Mesothelial cell of epicardium (in vitro differentiated cells): ENCODE data around the gene FAM114A2. TPM values are rescaled to one million over a fixed set of nuclear protein-coding genes. Genes with fewer than 3 reads are reported as not detected.

Source experiments
- DNase-seq, 2 experiments: peaks; one replicate each; pipeline ENCODE4 v3.0.0; 2021; ENCODE audit warnings: low spot score in 2 of 2; ENCODE audit not compliant: unreplicated experiment in 2 of 2
- H3K27ac Mint-ChIP-seq: 2 replicates; pipeline ENCODE4 v1.8.0; 2021; ENCODE audit warnings: mixed read lengths
- H3K27me3 Mint-ChIP-seq: 2 replicates; pipeline ENCODE4 v1.8.0; 2021; ENCODE audit warnings: low read depth, mixed read lengths
- H3K36me3 Mint-ChIP-seq: 2 replicates; pipeline ENCODE4 v1.8.0; 2021; ENCODE audit warnings: mixed read lengths
- H3K4me1 Mint-ChIP-seq: 2 replicates; pipeline ENCODE4 v1.8.0; 2021; ENCODE audit warnings: mixed read lengths
- H3K4me3 Mint-ChIP-seq: 2 replicates; pipeline ENCODE4 v1.8.0; 2021; ENCODE audit warnings: mild to moderate bottlenecking, moderate library complexity, mixed read lengths
- H3K9me3 Mint-ChIP-seq: 2 replicates; pipeline ENCODE4 v1.8.0; 2021; ENCODE audit warnings: mixed read lengths
- total RNA-seq: library from RNA; stranded (reverse); gene quantifications from 3 replicates; pipeline ENCODE4 v1.2.1, GENCODE V29; 2021
- TF ChIP-seq, protein P1 (sequence below): fragments of 200-600 bp; sonication (generic); IDR thresholded peaks from one replicate; pipeline ENCODE4 v1.5.0; 2021; ENCODE audit warnings: antibody characterized with exemption; ENCODE audit not compliant: unreplicated experiment

FAM114A2 gene
- total RNA-seq, 1 donor from 2014 or later: 29.2 TPM

DNA sequence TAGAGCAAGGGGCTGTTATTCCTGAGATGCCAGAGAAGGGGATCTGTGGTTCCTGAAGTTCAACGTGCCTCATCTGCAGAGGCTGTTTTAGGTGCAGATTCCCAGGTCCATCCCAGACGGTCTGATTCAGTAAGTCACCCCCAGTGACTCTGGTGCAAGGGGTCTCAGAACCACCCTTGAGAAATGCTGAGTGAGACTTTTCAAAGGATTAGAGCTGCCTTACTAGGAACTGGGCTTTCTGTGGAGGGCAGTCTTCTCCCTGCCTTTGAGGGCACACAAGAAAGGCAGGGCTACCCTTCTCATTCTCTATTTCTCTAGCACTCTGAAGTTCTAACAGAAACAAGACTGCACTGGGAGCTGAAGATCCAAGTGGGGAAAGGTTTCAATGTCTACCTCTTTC is 66.5 kb downstream of the FAM114A2 start:
- Mint-ChIP-seq H3K27me3 (peaks cover 27% of the 10 kb centered on the region), H3K4me3 (no peak overlapping the region), H3K9me3 (no peaks in the 10 kb centered on the region), H3K27ac (no peak overlapping the region), H3K36me3 (no peaks in the 10 kb centered on the region), H3K4me1 (peaks cover 14% of the 10 kb centered on the region)
- no peak for DNase-seq
- TF ChIP-seq, protein P1, sequence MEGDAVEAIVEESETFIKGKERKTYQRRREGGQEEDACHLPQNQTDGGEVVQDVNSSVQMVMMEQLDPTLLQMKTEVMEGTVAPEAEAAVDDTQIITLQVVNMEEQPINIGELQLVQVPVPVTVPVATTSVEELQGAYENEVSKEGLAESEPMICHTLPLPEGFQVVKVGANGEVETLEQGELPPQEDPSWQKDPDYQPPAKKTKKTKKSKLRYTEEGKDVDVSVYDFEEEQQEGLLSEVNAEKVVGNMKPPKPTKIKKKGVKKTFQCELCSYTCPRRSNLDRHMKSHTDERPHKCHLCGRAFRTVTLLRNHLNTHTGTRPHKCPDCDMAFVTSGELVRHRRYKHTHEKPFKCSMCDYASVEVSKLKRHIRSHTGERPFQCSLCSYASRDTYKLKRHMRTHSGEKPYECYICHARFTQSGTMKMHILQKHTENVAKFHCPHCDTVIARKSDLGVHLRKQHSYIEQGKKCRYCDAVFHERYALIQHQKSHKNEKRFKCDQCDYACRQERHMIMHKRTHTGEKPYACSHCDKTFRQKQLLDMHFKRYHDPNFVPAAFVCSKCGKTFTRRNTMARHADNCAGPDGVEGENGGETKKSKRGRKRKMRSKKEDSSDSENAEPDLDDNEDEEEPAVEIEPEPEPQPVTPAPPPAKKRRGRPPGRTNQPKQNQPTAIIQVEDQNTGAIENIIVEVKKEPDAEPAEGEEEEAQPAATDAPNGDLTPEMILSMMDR: no peak

- DNase-seq: no peak
- Mint-ChIP-seq H3K36me3 (no peaks in the 10 kb centered on the region), H3K27me3 (peaks cover 32% of the 10 kb centered on the region), H3K4me3 (no peak overlapping the region), H3K9me3 (no peaks in the 10 kb centered on the region), H3K27ac (no peak overlapping the region), H3K4me1 (peaks cover 7% of the 10 kb centered on the region)
- TF ChIP-seq, protein P1: no peak
These were observed 68.2 kb downstream of the FAM114A2 start for GRCh38 chr5:153970496-153970895.

DNA sequence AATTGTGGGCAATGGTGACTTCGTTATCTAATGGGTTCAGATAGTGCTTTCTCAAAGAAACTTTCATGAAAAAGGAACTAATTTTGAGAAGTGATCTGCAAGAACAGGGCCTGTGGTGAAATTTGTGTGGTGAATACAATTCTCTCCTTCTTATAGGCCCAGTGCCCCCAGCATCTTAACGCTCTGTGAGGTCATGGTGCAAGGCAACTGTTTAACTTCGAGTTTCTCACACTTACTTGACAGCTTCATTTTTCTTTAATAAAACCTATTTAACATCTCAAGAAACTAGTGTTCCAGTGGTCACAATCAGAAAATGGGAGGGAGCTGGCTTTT is 69.2 kb downstream of the FAM114A2 start:
- no peaks in the 10 kb centered on the region for H3K36me3 Mint-ChIP-seq
- no peak for DNase-seq

GRCh38 chr5:153968761-153969562 is 69.7 kb downstream of the FAM114A2 start:
- Mint-ChIP-seq H3K9me3 (no peaks in the 10 kb centered on the region), H3K36me3 (no peaks in the 10 kb centered on the region), H3K27ac (no peak overlapping the region), H3K4me3 (no peak overlapping the region), H3K27me3 (peaks cover 24% of the 10 kb centered on the region), H3K4me1 (peaks cover 2% of the 10 kb centered on the region)
- TF ChIP-seq, protein P1: no peak
- DNase-seq: no peak

More for the DNA sequence above, 69.2 kb downstream of the FAM114A2 start:
- Mint-ChIP-seq H3K4me3 (no peak overlapping the region), H3K9me3 (no peaks in the 10 kb centered on the region), H3K27me3 (peaks cover 28% of the 10 kb centered on the region), H3K27ac (no peak overlapping the region), H3K4me1 (peaks cover 2% of the 10 kb centered on the region)
- TF ChIP-seq, protein P1: no peak

- Mint-ChIP-seq H3K27me3 (peaks cover 18% of the 10 kb centered on the region), H3K27ac (no peak overlapping the region), H3K9me3 (no peaks in the 10 kb centered on the region), H3K36me3 (no peaks in the 10 kb centered on the region), H3K4me3 (peak overlapping the region; percentile 56), H3K4me1 (peaks cover 7% of the 10 kb centered on the region)
- TF ChIP-seq, protein P1: peak; percentile 88
- peak in 1 of 2 experiments; percentile 72 for DNase-seq
These were observed 73.6 kb downstream of the FAM114A2 start for GRCh38 chr5:153964880-153965645.
